H1 (cell line): ENCODE measurements around the gene EXOSC6. TPM values are rescaled to one million over a fixed set of nuclear protein-coding genes. Genes with fewer than 3 reads are reported as not detected.

ENCODE experiments used
- BACH1 ChIP-seq: IDR thresholded peaks from 2 replicates; pipeline ENCODE4 v1.6.1; 2012; ENCODE audit warnings: low read length, improper control_type of control experiment
- BCL11A ChIP-seq, 2 experiments: IDR thresholded peaks; one replicate each; pipeline ENCODE4 v1.6.1; 2011; ENCODE audit warnings: low read depth in 2 of 2, low read length in 2 of 2, mild to moderate bottlenecking in 2 of 2
- BRCA1 ChIP-seq: IDR thresholded peaks from 2 replicates; pipeline ENCODE4 v1.6.1; 2012; ENCODE audit warnings: low read depth, low read length, improper control_type of control experiment
- CBX5 ChIP-seq: fragments of 300-800, 300-1000 bp; sonication (generic); IDR thresholded peaks from 2 replicates; pipeline ENCODE4 v1.7.1; 2016; ENCODE audit warnings: antibody characterized with exemption, low read length, low read depth
- CEBPB ChIP-seq: IDR thresholded peaks from 2 replicates; pipeline ENCODE4 v1.6.1; 2012; ENCODE audit warnings: low read depth, low read length
- CHD1 ChIP-seq: IDR thresholded peaks from 2 replicates; pipeline ENCODE4 v1.6.1; 2012; ENCODE audit warnings: low read depth, low read length, improper control_type of control experiment
- CHD2 ChIP-seq: IDR thresholded peaks from 2 replicates; pipeline ENCODE4 v1.6.1; 2012; ENCODE audit warnings: low read length, improper control_type of control experiment
- EZH2 ChIP-seq: fragments of 200-600 bp; sonication (generic); IDR thresholded peaks from 2 replicates; pipeline ENCODE4 v1.7.1; 2012; ENCODE audit warnings: low read depth, mild to moderate bottlenecking, moderate library complexity, low read length, inconsistent platforms; ENCODE audit not compliant: severe bottlenecking
- FOSL1 ChIP-seq: IDR thresholded peaks from 2 replicates; pipeline ENCODE4 v1.6.1; 2011; ENCODE audit warnings: mild to moderate bottlenecking, low read depth, low read length, moderate library complexity; ENCODE audit not compliant: insufficient read depth
- GTF2F1 ChIP-seq: IDR thresholded peaks from 2 replicates; pipeline ENCODE4 v1.6.1; 2012; ENCODE audit warnings: low read depth, low read length, improper control_type of control experiment, borderline replicate concordance
- HDAC2 ChIP-seq, 2 experiments: fragments of 300-600 bp in 1 of 2; sonication (generic) in 1 of 2; IDR thresholded peaks; 2 replicates each; pipeline ENCODE4 v1.6.1; 2011 to 2012; ENCODE audit warnings: low read depth in 2 of 2, low read length in 2 of 2, mild to moderate bottlenecking in 2 of 2, moderate library complexity in 2 of 2, borderline replicate concordance in 1 of 2, inconsistent platforms in 1 of 2
- JUN ChIP-seq: IDR thresholded peaks from 2 replicates; pipeline ENCODE4 v1.6.1; 2011; ENCODE audit warnings: low read depth, mild to moderate bottlenecking, improper control_type of control experiment, low read length
- JUND ChIP-seq: IDR thresholded peaks from 2 replicates; pipeline ENCODE4 v1.6.1; 2011; ENCODE audit warnings: mild to moderate bottlenecking, improper control_type of control experiment, low read length
- MAFK ChIP-seq: IDR thresholded peaks from 2 replicates; pipeline ENCODE4 v1.6.1; 2012; ENCODE audit warnings: low read depth, mild to moderate bottlenecking, improper control_type of control experiment, low read length
- NANOG ChIP-seq: IDR thresholded peaks from 2 replicates; pipeline ENCODE4 v1.6.1; 2011; ENCODE audit warnings: low read length, low read depth, mild to moderate bottlenecking, inconsistent platforms; ENCODE audit not compliant: insufficient read depth, poor library complexity, severe bottlenecking
- PHF8 ChIP-seq: fragments of 200-600 bp; sonication (generic); conservative IDR thresholded peaks from 2 replicates; pipeline ENCODE4 v1.7.1; 2012; ENCODE audit warnings: low read depth, mild to moderate bottlenecking, inconsistent platforms, low read length, moderate library complexity
- POLR2A ChIP-seq, 2 experiments: IDR thresholded peaks; 1 replicate in 1 of 2; 2 replicates in 1 of 2; pipeline ENCODE4 v1.6.1; 2011; ENCODE audit warnings: low read depth in 2 of 2, low read length in 2 of 2, mild to moderate bottlenecking in 2 of 2; ENCODE audit errors: control extremely low read depth in 1 of 2
- POLR2AphosphoS5 ChIP-seq: IDR thresholded peaks from 2 replicates; pipeline ENCODE4 v1.6.1; 2011; ENCODE audit warnings: low read depth, low read length
- RAD21 ChIP-seq, 2 experiments: IDR thresholded peaks in 1 of 2; conservative IDR thresholded peaks in 1 of 2; 2 replicates each; pipeline ENCODE4 v1.6.1; 2011; ENCODE audit warnings: low read depth in 2 of 2, low read length in 2 of 2, improper control_type of control experiment in 1 of 2, inconsistent platforms in 1 of 2, mild to moderate bottlenecking in 1 of 2, moderate library complexity in 1 of 2
- RXRA ChIP-seq: IDR thresholded peaks from 2 replicates; pipeline ENCODE4 v1.6.1; 2011; ENCODE audit warnings: low read depth, mild to moderate bottlenecking, low read length, moderate library complexity; ENCODE audit not compliant: insufficient read depth
- SIN3A ChIP-seq, 2 experiments: IDR thresholded peaks in 1 of 2; conservative IDR thresholded peaks in 1 of 2; 2 replicates each; pipeline ENCODE4 v1.6.1; 2011 to 2012; ENCODE audit warnings: low read length in 2 of 2, improper control_type of control experiment in 1 of 2, low read depth in 1 of 2, mild to moderate bottlenecking in 1 of 2
- TAF7 ChIP-seq: optimal IDR thresholded peaks from 2 replicates; pipeline ENCODE3; 2011; ENCODE audit warnings: low read depth, mild to moderate bottlenecking, inconsistent platforms, low read length, moderate library complexity, borderline replicate concordance
- TCF12 ChIP-seq: IDR thresholded peaks from 2 replicates; pipeline ENCODE4 v1.6.1; 2011; ENCODE audit warnings: low read depth, mild to moderate bottlenecking, low read length
- polyA plus RNA-seq, 7 experiments: library from polyadenylated mRNA; depleted of rRNA in 3 of 7; stranded (reverse) in 5 of 7; unstranded in 2 of 7; fragments of >200 nt in 5 of 7; fragments of 200-250 nt in 2 of 7; gene quantifications; 1 replicate in 5 of 7; 2 replicates in 1 of 7; 4 replicates in 1 of 7; pipeline versions ENCODE4 v1.2.1 to v1.2.3, GENCODE V29; 2011 to 2013; ENCODE audit warnings: missing spikeins in 2 of 7, mixed read lengths in 2 of 7
- total RNA-seq: library from RNA; stranded (reverse); fragmentation: NEBNext Ultra II Directional; extraction: Animal tissue kit (Norgen Biotek cat#: 25700); gene quantifications from 2 replicates; pipeline ENCODE4 v1.2.1, GENCODE V29; 2021

Gene EXOSC6
- total and polyA plus RNA-seq, 2 of the 8 experiments (the other 6 are each of a cell fraction or from before 2014, with no cell fraction given), result 9.7 to 22.5 TPM

DNA sequence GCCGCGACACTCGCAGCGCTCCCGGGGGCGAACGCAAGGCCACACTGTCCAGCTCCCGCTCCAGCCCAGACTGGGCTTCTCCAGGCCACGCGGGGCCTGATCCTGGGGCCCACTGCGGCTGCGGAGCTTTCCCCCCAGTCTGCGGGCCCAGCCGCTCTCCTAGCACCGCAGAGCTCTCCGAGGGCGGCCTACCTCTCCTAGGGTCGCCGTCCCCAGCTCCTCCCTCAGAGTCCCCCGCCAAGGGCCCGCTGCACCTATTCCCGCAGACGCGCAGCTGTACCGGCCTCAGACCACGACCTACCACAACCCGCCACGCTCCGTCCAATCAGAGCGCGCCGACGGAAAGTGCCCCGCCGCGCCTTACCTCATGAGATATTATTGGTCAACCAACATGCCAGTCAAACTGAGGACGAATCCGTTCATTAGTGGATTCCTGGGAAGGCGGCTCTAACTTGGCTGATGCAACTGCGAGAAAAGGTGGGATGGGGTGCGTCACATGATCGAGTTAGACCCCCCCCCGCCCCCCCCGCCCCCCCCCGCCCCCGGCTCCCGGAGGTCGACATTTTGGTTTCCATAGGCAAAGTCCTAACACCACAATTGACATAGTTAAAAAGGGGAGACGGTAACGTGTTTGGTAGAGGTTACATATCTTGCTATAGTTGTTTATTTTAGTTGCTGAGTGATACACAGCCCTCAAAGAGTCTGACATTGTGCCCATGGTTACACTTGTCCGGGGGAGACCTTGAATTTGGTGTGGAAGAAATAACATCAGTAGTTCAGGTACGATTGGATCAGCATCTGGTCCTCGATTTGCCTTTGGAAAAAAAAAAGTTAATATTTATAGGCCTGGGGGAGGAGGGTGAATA, 37.7 kb upstream of the EXOSC6 start, which contains the start of gene AARS1 (continued):
- TF ChIP-seq CBX5 (no peak), CHD2 (peak; percentile 93), TCF12 (0 out of 2 replicates have a peak, but pooled peaks have one; percentile 35), RXRA (no peak), POLR2A (IDR thresholded peaks at IDR 0.05; ENCODE audit: control extremely low read depth in 1 of 2, low read depth in 2 of 2, low read length in 2 of 2) (peak; percentile 97), GTF2F1 (peak; percentile 78; the same call in 1 of the 2 replicates), CHD1 (no peak), BACH1 (no peak), RAD21 (IDR thresholded peaks at IDR 0.05 in 1 of 2, conservative IDR thresholded peaks at IDR 0.05 in 1 of 2; ENCODE audit: low read depth in 2 of 2, low read length in 2 of 2) (no peak), FOSL1 (no peak), JUN (no peak), POLR2AphosphoS5 (peak; percentile 96), MAFK (no peak), JUND (peak; percentile 75), BRCA1 (no peak), PHF8 (peak; percentile 96), NANOG (no peak), BCL11A (IDR thresholded peaks at IDR 0.05; ENCODE audit: low read depth in 2 of 2, low read length in 2 of 2) (no peak), HDAC2 (IDR thresholded peaks at IDR 0.05; ENCODE audit: borderline replicate concordance in 1 of 2, low read depth in 2 of 2, low read length in 2 of 2) (no peak), TAF7 (peak; percentile 95), CEBPB (peak; percentile 98), SIN3A (conservative IDR thresholded peaks at IDR 0.05 in 1 of 2, IDR thresholded peaks at IDR 0.05 in 1 of 2; ENCODE audit: low read depth in 1 of 2, low read length in 2 of 2) (0 out of 4 replicates have a peak, but pooled peaks have one; percentile 59 to 63), EZH2 (no peak)
